ENCODE data around the gene TSPO.

DNA sequence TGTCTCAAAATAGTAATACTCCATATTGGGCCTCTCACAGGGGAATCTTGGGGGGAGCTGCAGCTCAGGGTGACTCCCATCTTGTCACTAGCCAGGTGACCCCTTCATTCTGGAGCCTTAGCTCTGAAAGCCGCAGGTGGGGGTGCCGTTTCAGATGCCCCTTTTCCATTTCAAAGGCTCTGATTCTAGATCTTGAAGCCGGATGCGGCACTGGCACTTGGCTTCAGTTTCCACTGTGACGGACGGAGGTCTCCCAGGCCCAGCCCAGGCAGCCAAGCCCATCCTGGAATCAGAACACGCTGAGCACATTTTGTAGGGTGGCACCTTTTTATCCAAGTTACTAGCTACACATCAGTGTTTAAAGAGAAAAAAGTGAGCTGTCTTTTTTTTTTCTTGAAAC is 34.4 kb upstream of the TSPO start:
- TF ChIP-seq, protein P1, sequence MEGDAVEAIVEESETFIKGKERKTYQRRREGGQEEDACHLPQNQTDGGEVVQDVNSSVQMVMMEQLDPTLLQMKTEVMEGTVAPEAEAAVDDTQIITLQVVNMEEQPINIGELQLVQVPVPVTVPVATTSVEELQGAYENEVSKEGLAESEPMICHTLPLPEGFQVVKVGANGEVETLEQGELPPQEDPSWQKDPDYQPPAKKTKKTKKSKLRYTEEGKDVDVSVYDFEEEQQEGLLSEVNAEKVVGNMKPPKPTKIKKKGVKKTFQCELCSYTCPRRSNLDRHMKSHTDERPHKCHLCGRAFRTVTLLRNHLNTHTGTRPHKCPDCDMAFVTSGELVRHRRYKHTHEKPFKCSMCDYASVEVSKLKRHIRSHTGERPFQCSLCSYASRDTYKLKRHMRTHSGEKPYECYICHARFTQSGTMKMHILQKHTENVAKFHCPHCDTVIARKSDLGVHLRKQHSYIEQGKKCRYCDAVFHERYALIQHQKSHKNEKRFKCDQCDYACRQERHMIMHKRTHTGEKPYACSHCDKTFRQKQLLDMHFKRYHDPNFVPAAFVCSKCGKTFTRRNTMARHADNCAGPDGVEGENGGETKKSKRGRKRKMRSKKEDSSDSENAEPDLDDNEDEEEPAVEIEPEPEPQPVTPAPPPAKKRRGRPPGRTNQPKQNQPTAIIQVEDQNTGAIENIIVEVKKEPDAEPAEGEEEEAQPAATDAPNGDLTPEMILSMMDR (IDR thresholded peaks at IDR 0.05): no peak
- no peak for TF ChIP-seq ZFX (IDR thresholded peaks at IDR 0.05; ENCODE audit: borderline replicate concordance)

Measured in 22Rv1 (cell line).